Measurements from ENCODE around the gene DOCK2.
A peak's percentile ranks its signal among the peaks of the same experiment; 100 is the strongest.

Gene DOCK2

DNA sequence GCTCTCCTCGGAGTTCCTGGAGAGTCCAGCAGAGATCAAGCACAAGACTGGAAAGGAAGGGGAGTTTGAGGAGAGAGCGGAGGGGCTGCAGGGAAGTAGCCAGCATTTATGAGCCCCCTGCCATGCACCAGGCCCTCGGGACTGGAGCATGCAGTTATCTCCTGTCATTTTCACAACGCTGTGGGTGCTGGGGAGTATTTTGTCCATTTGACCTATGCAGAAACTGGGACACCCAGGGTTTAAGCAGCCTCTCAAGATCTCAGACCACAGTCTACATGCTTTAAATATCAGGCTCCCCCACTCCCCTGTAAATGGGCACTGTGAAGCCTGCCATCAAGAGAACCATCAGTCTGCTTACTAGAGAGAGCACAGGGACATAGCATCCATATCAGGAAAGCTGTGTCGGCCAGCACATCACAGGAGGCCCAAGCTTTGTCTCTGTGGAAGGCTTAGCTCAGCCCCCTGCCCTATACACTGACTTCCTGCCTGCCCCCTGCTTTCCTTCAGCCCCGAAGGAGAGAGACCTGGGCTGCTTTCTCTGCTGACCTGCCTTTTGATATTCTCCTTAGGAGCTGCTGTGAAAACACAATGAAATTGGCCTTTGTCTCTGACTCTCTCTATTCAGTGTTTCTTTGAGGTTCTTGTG is 475.9 kb downstream of the DOCK2 start:
- H3K4me3 ChIP-seq (ENCODE audit: low read length) = no peak overlapping the region
- DNase-seq (ENCODE audit: low read depth) = no peak
- TF ChIP-seq, protein P1, sequence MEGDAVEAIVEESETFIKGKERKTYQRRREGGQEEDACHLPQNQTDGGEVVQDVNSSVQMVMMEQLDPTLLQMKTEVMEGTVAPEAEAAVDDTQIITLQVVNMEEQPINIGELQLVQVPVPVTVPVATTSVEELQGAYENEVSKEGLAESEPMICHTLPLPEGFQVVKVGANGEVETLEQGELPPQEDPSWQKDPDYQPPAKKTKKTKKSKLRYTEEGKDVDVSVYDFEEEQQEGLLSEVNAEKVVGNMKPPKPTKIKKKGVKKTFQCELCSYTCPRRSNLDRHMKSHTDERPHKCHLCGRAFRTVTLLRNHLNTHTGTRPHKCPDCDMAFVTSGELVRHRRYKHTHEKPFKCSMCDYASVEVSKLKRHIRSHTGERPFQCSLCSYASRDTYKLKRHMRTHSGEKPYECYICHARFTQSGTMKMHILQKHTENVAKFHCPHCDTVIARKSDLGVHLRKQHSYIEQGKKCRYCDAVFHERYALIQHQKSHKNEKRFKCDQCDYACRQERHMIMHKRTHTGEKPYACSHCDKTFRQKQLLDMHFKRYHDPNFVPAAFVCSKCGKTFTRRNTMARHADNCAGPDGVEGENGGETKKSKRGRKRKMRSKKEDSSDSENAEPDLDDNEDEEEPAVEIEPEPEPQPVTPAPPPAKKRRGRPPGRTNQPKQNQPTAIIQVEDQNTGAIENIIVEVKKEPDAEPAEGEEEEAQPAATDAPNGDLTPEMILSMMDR (conservative IDR thresholded peaks at IDR 0.05; ENCODE audit: low read length) = no peak

DNA sequence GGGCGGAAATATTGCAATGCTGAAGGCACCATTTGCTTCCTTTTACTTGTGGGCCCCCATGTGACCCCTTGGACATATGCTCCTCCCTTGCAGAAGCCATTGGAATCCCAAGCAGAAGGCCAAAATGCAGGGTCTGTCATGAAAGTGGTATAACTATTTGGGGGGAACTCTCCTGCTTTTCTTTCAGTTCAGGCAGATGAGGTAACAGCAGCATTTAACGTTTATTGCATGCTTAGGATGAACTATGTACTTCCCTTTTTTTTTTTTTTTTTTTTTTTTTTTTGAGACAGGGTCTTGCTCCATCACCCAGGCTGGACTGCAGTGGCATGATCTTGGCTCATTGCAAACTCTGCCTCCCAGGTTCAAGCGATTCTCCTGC is 476.4 kb downstream of the DOCK2 start:
- H3K4me3 ChIP-seq (ENCODE audit: low read length) = no peak overlapping the region
- DNase-seq (ENCODE audit: low read depth) = no peak
- TF ChIP-seq, protein P1 (conservative IDR thresholded peaks at IDR 0.05; ENCODE audit: low read length) = no peak

DNA sequence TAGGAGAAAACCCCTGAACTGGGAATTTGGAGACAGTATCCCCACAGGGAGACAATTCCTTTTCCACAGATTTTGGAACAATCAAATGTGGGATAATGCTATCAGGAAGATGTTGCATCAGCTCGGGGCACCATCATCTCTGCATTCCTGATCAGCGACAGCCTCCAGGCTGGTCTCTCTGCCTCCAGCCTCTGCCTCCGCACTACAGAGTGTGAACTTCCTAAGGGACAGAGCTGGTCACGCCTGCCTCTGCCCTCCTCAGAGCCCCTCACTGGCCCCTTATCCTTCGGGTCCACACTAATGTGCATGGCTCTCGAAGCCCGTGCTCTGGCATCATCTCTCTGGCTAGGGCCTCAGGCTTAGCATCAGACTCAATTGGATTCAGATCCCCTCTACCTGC is 477.2 kb downstream of the DOCK2 start:
- TF ChIP-seq, protein P1 (conservative IDR thresholded peaks at IDR 0.05; ENCODE audit: low read length) = no peak
- H3K4me3 ChIP-seq (ENCODE audit: low read length) = no peak overlapping the region
- no peak for DNase-seq (ENCODE audit: low read depth)

DNA sequence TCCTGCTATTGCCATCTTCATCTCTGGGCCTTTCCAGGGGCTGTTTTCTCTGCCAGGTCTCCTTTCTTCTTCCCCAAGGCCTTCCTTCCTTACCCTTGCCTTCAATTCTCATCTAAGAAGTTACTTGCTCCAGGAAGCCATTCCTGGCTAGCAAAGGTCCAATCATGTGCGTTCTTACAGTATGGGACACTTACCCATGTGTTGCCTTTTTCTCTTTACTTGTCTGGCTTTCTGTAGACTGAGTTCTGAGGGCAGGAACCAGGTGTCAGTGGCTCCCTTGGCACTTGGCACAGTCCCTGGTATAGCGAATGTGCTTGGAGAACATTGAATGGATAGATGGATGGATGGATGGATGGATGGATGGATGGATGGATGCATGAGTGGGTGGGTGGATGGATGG is 478.9 kb downstream of the DOCK2 start:
- TF ChIP-seq, protein P1 (conservative IDR thresholded peaks at IDR 0.05; ENCODE audit: low read length) = no peak
- no peak overlapping the region for H3K4me3 ChIP-seq (ENCODE audit: low read length)
- no peak for DNase-seq (ENCODE audit: low read depth)

DNA sequence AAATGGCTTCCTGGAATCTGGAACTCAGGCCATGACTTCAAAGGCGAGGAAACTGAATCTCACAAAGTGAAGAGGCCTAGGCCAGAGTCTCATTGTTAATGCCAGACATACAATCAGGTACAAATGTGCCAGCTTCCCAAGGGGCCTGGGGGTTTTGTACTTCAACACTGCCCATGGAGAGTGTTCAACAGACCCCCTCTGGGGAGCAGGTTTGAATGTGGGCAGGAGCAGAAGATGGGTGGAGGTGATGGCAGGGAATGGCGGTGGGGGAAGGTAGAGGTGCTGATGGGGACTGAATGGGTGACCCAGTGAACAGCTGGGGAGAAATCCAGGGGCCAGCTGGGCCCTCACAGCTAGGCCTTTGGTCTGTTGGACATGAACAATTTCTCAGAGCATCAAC is 480.7 kb downstream of the DOCK2 start:
- TF ChIP-seq, protein P1 (conservative IDR thresholded peaks at IDR 0.05; ENCODE audit: low read length) = no peak
- no peak for DNase-seq (ENCODE audit: low read depth)

DNA sequence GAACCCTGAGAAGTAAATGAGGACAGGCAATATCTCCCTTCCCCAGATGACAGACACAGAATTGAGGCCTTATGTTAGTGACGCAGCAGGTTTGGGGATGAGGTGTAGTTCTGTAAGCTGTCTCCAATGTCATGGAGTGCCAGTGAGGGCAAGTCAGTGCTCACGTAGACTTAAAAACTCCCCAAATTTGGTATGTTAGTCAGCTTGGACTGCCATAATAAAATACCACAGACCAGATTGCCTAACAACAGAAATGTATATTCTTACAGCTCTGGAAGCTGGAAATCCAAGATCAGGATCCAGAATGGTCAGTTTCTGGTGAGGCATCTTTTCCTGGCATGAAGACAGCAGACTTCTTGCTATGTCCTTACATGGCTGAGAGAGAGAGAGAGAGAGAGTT is 483.5 kb downstream of the DOCK2 start:
- TF ChIP-seq, protein P1 (conservative IDR thresholded peaks at IDR 0.05; ENCODE audit: low read length) = no peak
- DNase-seq (ENCODE audit: low read depth) = peak; percentile 98
- H3K4me3 ChIP-seq (ENCODE audit: low read length) = no peak overlapping the region

More for the DNA sequence above, 480.7 kb downstream of the DOCK2 start:
- no peak overlapping the region for H3K4me3 ChIP-seq (ENCODE audit: low read length)

DNA sequence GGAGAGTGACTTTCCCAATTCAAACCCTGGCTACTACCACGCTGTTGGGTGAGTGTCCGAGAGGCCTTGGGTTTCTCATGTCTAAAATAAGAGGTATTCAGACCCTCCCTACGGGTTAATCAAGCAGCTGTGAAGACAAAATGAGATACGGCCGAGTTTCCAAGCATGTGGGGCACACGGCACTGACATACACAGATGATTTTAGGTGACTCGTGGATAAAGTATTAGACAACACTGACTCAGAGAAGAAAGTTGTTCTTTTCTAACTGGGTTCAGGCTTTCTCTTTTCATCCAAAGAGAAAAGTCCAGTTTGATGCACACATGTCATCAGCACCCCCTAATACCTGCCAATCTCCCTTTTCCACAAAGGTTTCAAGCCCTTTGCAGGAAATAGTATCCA is 484.2 kb downstream of the DOCK2 start:
- TF ChIP-seq, protein P1 (conservative IDR thresholded peaks at IDR 0.05; ENCODE audit: low read length) = no peak
- H3K4me3 ChIP-seq (ENCODE audit: low read length) = no peak overlapping the region
- DNase-seq (ENCODE audit: low read depth) = peak; percentile 54

Measured in AG10803 (cell line).